IMR-90 (cell line): ENCODE data around the gene WIPF2. TPM values are rescaled to one million over a fixed set of nuclear protein-coding genes. Genes with fewer than 3 reads are reported as not detected.
A peak's percentile ranks its signal among the peaks of the same experiment; 100 is the strongest.

ENCODE experiments used
- ATAC-seq: fragments of 200-7000 bp; cut with Tn5 transposase; 2 replicates; pipeline ENCODE4 v1.9.1; 2020; ENCODE audit warnings: low read depth, mild to moderate bottlenecking, moderate library complexity
- BruUV-seq: library from RNA; stranded (reverse); fragments of 400-500 nt; replicated peaks from 2 replicates; lab custom pipeline; 2021; lab: Mats Ljungman, UMichigan
- CTCF ChIA-PET: fragments of 300-600 bp; formaldehyde crosslinking; extraction: SDS; loops from one replicate; lab custom pipeline; 2021; ENCODE audit warnings: antibody characterized with exemption; lab: Yijun Ruan, JAX
- POLR2A ChIA-PET: fragments of 300-600 bp; sonication (Branson Sonifier 250); formaldehyde crosslinking; loops from one replicate; lab custom pipeline; 2022; ENCODE audit warnings: antibody characterized with exemption; ENCODE audit not compliant: unreplicated experiment; lab: Charles Lee
- DNase-seq: peaks from one replicate; pipeline ENCODE4 v3.0.0; 2013
- H2AFZ ChIP-seq: replicated peaks from 2 replicates; pipeline ENCODE3; 2013; ENCODE audit warnings: low read length, mild to moderate bottlenecking; ENCODE audit not compliant: poor library complexity
- H2AK5ac ChIP-seq: 2 replicates; pipeline ENCODE4 v1.6.1; 2013; ENCODE audit warnings: low read depth, low read length, inconsistent platforms
- H2AK9ac ChIP-seq: replicated peaks from 2 replicates; pipeline ENCODE3; 2013; ENCODE audit warnings: mild to moderate bottlenecking, low read depth, low read length, moderate library complexity; ENCODE audit not compliant: poor library complexity
- H2BK120ac ChIP-seq: 2 replicates; pipeline ENCODE4 v1.6.1; 2013; ENCODE audit warnings: low read depth, low read length, inconsistent platforms
- H2BK15ac ChIP-seq: 3 replicates; pipeline ENCODE4 v1.6.1; 2013; ENCODE audit warnings: low read depth, low read length, inconsistent platforms
- H2BK20ac ChIP-seq: 2 replicates; pipeline ENCODE4 v1.6.1; 2013; ENCODE audit warnings: low read depth, mild to moderate bottlenecking, inconsistent platforms, low read length, moderate library complexity
- H2BK5ac ChIP-seq: 2 replicates; pipeline ENCODE4 v1.6.1; 2013; ENCODE audit warnings: mild to moderate bottlenecking, low read depth, low read length, inconsistent platforms; ENCODE audit not compliant: poor library complexity, severe bottlenecking
- H3K14ac ChIP-seq: replicated peaks from 2 replicates; pipeline ENCODE4 v1.6.1; 2013; ENCODE audit warnings: low read depth, low read length, inconsistent platforms
- H3K18ac ChIP-seq: 2 replicates; pipeline ENCODE4 v1.6.1; 2013; ENCODE audit warnings: low read depth, low read length, control low read depth
- H3K23ac ChIP-seq: 2 replicates; pipeline ENCODE4 v1.6.1; 2013; ENCODE audit warnings: low read depth, low read length, inconsistent platforms
- H3K27ac ChIP-seq: 2 replicates; pipeline ENCODE4 v1.5.1; 2013; ENCODE audit warnings: mild to moderate bottlenecking, control low read depth, low read length; ENCODE audit not compliant: insufficient read depth
- H3K27me3 ChIP-seq: 2 replicates; pipeline ENCODE4 v1.6.1; 2013; ENCODE audit warnings: low read length; ENCODE audit not compliant: control insufficient read depth, insufficient read depth
- H3K36me3 ChIP-seq: 2 replicates; pipeline ENCODE4 v1.6.1; 2013; ENCODE audit warnings: low read length, mixed read lengths; ENCODE audit not compliant: control insufficient read depth, insufficient read depth
- H3K4ac ChIP-seq: 2 replicates; pipeline ENCODE4 v1.6.1; 2013; ENCODE audit warnings: low read depth, low read length, inconsistent platforms
- H3K4me1 ChIP-seq: 2 replicates; pipeline ENCODE4 v1.6.1; 2013; ENCODE audit warnings: low read length, mixed read lengths; ENCODE audit not compliant: control insufficient read depth, insufficient read depth
- H3K4me2 ChIP-seq: 2 replicates; pipeline ENCODE4 v1.6.1; 2013; ENCODE audit warnings: low read depth, mild to moderate bottlenecking, control low read depth, low read length, moderate library complexity
- H3K4me3 ChIP-seq: 2 replicates; pipeline ENCODE4 v1.5.1; 2013; ENCODE audit warnings: low read depth, mild to moderate bottlenecking, control low read depth, low read length, moderate library complexity; ENCODE audit not compliant: insufficient read depth
- H3K56ac ChIP-seq: 2 replicates; pipeline ENCODE4 v1.6.1; 2013; ENCODE audit warnings: low read length, inconsistent platforms; ENCODE audit not compliant: insufficient read depth; ENCODE audit errors: extremely low read depth
- H3K79me1 ChIP-seq, 2 experiments: 2 replicates each; pipeline ENCODE4 v1.6.1; 2013; ENCODE audit warnings: low read length in 2 of 2, inconsistent platforms in 1 of 2, low read depth in 1 of 2
- H3K9ac ChIP-seq: 2 replicates; pipeline ENCODE4 v1.6.1; 2013; ENCODE audit warnings: low read depth, low read length, control low read depth
- H3K9me1 ChIP-seq: 2 replicates; pipeline ENCODE4 v1.6.1; 2013; ENCODE audit warnings: low read length, inconsistent platforms; ENCODE audit not compliant: insufficient read depth
- H3K9me3 ChIP-seq: 2 replicates; pipeline ENCODE4 v1.6.1; 2013; ENCODE audit warnings: low read length; ENCODE audit not compliant: control insufficient read depth, insufficient read depth
- H4K20me1 ChIP-seq: 2 replicates; pipeline ENCODE4 v1.6.1; 2013; ENCODE audit warnings: low read length, inconsistent platforms; ENCODE audit not compliant: insufficient read depth
- H4K5ac ChIP-seq: 2 replicates; pipeline ENCODE4 v1.6.1; 2013; ENCODE audit warnings: mild to moderate bottlenecking, low read depth, low read length, control low read depth
- H4K8ac ChIP-seq, 2 experiments: 2 replicates each; pipeline ENCODE4 v1.6.1; 2013; ENCODE audit warnings: low read depth in 2 of 2, low read length in 2 of 2, control low read depth in 1 of 2, inconsistent platforms in 1 of 2
- H4K91ac ChIP-seq: 2 replicates; pipeline ENCODE4 v1.6.1; 2013; ENCODE audit warnings: low read depth, low read length, inconsistent platforms; ENCODE audit not compliant: insufficient read depth
- BHLHE40 ChIP-seq: fragments of 150-350 bp; IDR thresholded peaks from 2 replicates; pipeline ENCODE4 v1.6.1; 2016; ENCODE audit warnings: mild to moderate bottlenecking, low read depth, low read length
- CEBPB ChIP-seq: IDR thresholded peaks from 2 replicates; pipeline ENCODE4 v1.6.1; 2012; ENCODE audit warnings: low read depth, low read length, improper control_type of control experiment
- FOS ChIP-seq: fragments of 150-350 bp; IDR thresholded peaks from 2 replicates; pipeline ENCODE4 v1.6.1; 2016; ENCODE audit warnings: low read depth, low read length
- MAFK ChIP-seq: IDR thresholded peaks from 2 replicates; pipeline ENCODE4 v1.6.1; 2012; ENCODE audit warnings: low read depth, low read length, improper control_type of control experiment
- MAZ ChIP-seq: IDR thresholded peaks from 2 replicates; pipeline ENCODE4 v1.6.1; 2012; ENCODE audit warnings: low read depth, mild to moderate bottlenecking, low read length, improper control_type of control experiment, moderate library complexity, borderline replicate concordance
- MXI1 ChIP-seq: IDR thresholded peaks from 2 replicates; pipeline ENCODE4 v1.6.1; 2012; ENCODE audit warnings: low read depth, mild to moderate bottlenecking, low read length, moderate library complexity, borderline replicate concordance
- POLR2A ChIP-seq: IDR thresholded peaks from 2 replicates; pipeline ENCODE4 v1.6.1; 2012; ENCODE audit warnings: mild to moderate bottlenecking, low read depth, low read length
- RAD21 ChIP-seq: IDR thresholded peaks from 2 replicates; pipeline ENCODE4 v1.6.1; 2012; ENCODE audit warnings: low read length, improper control_type of control experiment
- RCOR1 ChIP-seq: IDR thresholded peaks from 2 replicates; pipeline ENCODE4 v1.6.1; 2012; ENCODE audit warnings: mild to moderate bottlenecking, low read length, improper control_type of control experiment; ENCODE audit not compliant: insufficient replicate concordance
- WGBS, 2 experiments: methylation state at CpG; one replicate each; pipeline versions ENCODE4 v1.1.5 to v1.1.7; 2013; ENCODE audit warnings: missing lambda C conversion rate in 2 of 2; ENCODE audit not compliant: insufficient read length in 1 of 2; ENCODE audit errors: extremely low coverage in 2 of 2; 5-methylcytosine and 5-hydroxymethylcytosine counted together
- dilution Hi-C: fragments of 300-500 bp; cut with HindIII; formaldehyde crosslinking; loops from one replicate; pipeline ENCODE4 v1.14.3; 2018; ENCODE audit warnings: low sequenced_read_pairs; ENCODE audit not compliant: unreplicated experiment
- in situ Hi-C: fragments of 300-500 bp; cut with MboI; formaldehyde crosslinking; loops from 3 replicates; pipeline ENCODE4 v1.14.3; 2019; ENCODE audit warnings: low sequenced_read_pairs, inconsistent platforms, mixed read lengths
- intact Hi-C: fragments of 100-400 bp; cut with micrococcal nuclease; formaldehyde crosslinking; loops from 2 replicates; pipeline ENCODE4 v1.10.0; 2022
- polyA plus RNA-seq, 3 experiments: library from polyadenylated mRNA; depleted of rRNA; stranded (reverse); fragments of >200 nt; gene quantifications; 2 replicates each; pipeline ENCODE4 v1.2.3, GENCODE V29; 2012; ENCODE audit warnings: low replicate concordance in 1 of 3
- total RNA-seq: library from RNA; depleted of rRNA; stranded (reverse); fragments of >200 nt; gene quantifications from 2 replicates; pipeline ENCODE4 v1.2.3, GENCODE V29; 2012

The WIPF2 gene
- total and polyA plus RNA-seq, 2 of the 4 experiments (the other 2 are of a cell fraction) = 2.0 to 8.9 TPM

- H3K9ac ChIP-seq = peak within 1 kb of the TSS; percentile 62; the same call in 1 of the 2 replicates
- H3K27ac ChIP-seq = peak within 1 kb of the TSS; percentile 29
- peaks cover 11 to 26% of the 10 kb centered on the region in 2 experiments; a peak in 3 of 4 replicates for H3K79me1 ChIP-seq
- H2BK120ac ChIP-seq = 0 out of 2 replicates have a peak within 1 kb of the TSS, but pooled peaks have one; percentile 52
- H3K4ac ChIP-seq = peak within 1 kb of the TSS; percentile 79
- H3K27me3 ChIP-seq = no peaks in the 10 kb centered on the region
- peak within 1 kb of the TSS; percentile 22; the same call in 1 of the 2 replicates for H4K91ac ChIP-seq
- peaks cover 13% of the 10 kb centered on the region for H3K4me1 ChIP-seq
- peak; percentile 99 for DNase-seq
- no peak within 1 kb of the TSS; the same call in 1 of the 2 replicates for H2BK20ac ChIP-seq
- intact Hi-C loops (no loop called here), in situ Hi-C loops (loop anchor here (10.0 kb wide), 1 partner anchor 263 kb away; no protein-coding TSS in a partner anchor), dilution Hi-C loops (no loop called here)
- H3K4me3 ChIP-seq = peak within 1 kb of the TSS; percentile 66
- peaks cover 7% of the 10 kb centered on the region; the same call in 1 of the 2 replicates for H4K20me1 ChIP-seq
- H4K8ac ChIP-seq = peak within 1 kb of the TSS; percentile 55 to 96
- H2BK15ac ChIP-seq = peak within 1 kb of the TSS; percentile 12; the same call in 1 of the 3 replicates
- peak within 1 kb of the TSS; percentile 86 for H4K5ac ChIP-seq
- peaks cover 17% of the 10 kb centered on the region for H3K9me1 ChIP-seq
- H2AK9ac ChIP-seq = peak within 1 kb of the TSS; percentile 70
- peak within 1 kb of the TSS; percentile 27 for H3K56ac ChIP-seq
- CTCF ChIA-PET = no interaction called here
- H2AFZ ChIP-seq = peak within 1 kb of the TSS; percentile 91
- H3K14ac ChIP-seq = peak within 1 kb of the TSS; percentile 89
- H3K9me3 ChIP-seq = no peaks in the 10 kb centered on the region
- H3K23ac ChIP-seq = peak within 1 kb of the TSS; percentile 13; the same call in 1 of the 2 replicates
- 0% methylated on average over 26 of the region's 47 CpGs; no CpG with 5 or more reads in 1 of the 2 experiments for WGBS, 2 experiments
- TF ChIP-seq RCOR1 (no peak), RAD21 (no peak), POLR2A (peak; percentile 85), FOS (0 out of 2 replicates have a peak, but pooled peaks have one; percentile 33), BHLHE40 (no peak), MXI1 (peak; percentile 94), MAZ (0 out of 2 replicates have a peak, but pooled peaks have one; percentile 20), CEBPB (peak; percentile 65), MAFK (no peak)
- ATAC-seq = peak; percentile 88
- H2BK5ac ChIP-seq = peak within 1 kb of the TSS; percentile 51
- POLR2A ChIA-PET = no interaction called here
- peak within 1 kb of the TSS; percentile 93 for H3K4me2 ChIP-seq
- H3K36me3 ChIP-seq = no peaks in the 10 kb centered on the region
- peak within 1 kb of the TSS; percentile 92; the same call in 1 of the 2 replicates for H2AK5ac ChIP-seq
- H3K18ac ChIP-seq = peak within 1 kb of the TSS; percentile 60
- no TSS peak for BruUV-seq
Measured at GRCh38 chr17:40287494-40288369, 68.6 kb downstream of the WIPF2 start, which contains the start of gene CDC6. CDC6 (plus strand) TSS chr17:40287879; CDS start chr17:40289421, 1,542 bp downstream.
